NCI-H1092 (cell line): ENCODE measurements around the gene GON7.
"Not testable (repeated sequence)": the region's sequence is repeated elsewhere in the genome, so short reads cannot be mapped to it uniquely, and the experiment has no call there.

Experiments used
- DNase-seq: peaks from one replicate; lab custom pipeline; 2025; lab: John Stamatoyannopoulos, UW

The GON7 gene, protein sequence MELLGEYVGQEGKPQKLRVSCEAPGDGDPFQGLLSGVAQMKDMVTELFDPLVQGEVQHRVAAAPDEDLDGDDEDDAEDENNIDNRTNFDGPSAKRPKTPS

DNA sequence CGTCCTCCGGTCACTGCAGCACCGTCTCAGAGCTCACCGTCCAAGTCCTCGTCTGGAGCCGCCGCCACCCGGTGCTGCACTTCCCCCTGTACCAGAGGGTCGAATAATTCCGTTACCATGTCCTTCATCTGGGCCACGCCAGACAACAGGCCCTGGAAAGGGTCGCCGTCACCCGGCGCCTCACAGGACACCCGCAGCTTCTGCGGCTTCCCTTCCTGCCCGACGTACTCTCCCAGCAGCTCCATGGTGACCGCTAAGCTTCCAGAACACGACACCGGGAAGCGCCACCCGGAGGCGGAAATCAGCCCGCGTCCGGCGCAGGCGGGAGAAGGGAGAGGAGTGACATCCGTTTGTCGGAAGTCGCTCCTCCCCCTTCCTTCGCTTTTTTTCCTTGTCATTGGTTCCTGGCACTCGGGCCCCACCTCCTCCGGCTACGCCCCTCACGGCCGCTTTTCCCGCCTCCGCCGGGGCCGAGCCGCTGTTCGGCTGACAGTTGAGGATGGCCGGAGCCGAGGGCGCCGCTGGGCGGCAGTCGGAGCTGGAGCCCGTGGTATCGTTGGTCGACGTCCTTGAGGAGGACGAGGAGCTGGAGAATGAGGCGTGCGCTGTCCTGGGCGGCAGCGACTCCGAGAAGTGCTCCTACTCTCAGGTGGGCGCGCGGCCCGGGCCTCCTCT, at the start of gene GON7, which contains the start of gene UBR7:
Gene GON7, minus strand, starts transcription at position 273 of the 675 bp plus-strand sequence. Its CDS starts 28 bp downstream, at position 245.
Gene UBR7, plus strand, starts transcription at position 464 of the 675 bp plus-strand sequence. Its CDS starts 36 bp downstream, at position 500.
- DNase-seq, result peak; percentile 96

DNA sequence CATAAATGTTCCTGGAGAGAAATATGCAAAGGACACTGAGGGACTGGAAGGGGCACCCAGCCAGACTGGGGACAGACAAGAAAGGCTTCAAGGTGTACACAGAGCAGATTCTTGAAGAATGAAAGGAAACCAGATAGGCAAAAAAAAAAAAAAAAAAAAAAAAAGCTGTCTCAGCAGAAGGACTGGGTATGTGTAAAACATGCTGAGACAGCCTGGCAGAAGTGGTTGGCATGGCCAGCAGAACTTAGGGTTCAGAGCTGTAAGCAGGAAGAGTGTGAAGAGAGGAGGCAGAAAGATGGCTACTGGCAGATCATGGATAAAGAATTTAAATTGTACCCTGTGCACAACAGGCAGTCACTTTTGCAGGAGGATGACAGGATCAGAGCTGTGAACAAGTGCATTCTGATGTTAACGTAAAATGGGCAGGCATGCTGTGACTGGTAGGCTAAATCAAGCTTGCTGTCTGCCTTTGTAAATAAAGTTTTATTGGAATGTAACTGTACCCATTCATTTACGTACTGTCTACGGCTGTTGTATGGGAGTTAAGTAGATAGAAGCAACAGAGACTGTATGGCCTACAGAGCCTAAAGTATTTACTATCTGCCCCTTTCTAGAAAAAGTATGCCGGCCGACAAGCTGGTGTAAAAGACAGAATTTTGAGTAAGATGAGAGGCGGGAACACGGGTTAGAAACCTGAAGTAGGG, 42.4 kb upstream of the GON7 start:
- no peak for DNase-seq

DNA sequence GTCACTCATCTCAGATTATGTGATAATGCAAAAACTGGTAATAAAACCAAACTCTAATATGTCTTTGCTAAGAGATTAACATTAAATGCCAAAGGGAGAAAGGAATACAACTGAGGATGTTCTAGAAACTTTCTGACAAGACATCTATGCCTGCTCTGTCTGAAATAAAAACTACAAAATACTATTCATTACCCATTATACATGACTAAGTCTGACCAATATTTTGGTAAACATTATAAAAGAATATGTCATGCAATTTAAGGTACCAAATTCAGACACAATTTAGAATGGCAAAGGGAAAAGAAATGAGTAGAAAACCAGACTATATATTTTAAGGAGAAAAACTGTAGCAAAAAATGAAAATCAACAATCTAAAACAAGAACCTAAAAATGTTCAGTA, 39.7 kb upstream of the GON7 start:
- no peak for DNase-seq

DNA sequence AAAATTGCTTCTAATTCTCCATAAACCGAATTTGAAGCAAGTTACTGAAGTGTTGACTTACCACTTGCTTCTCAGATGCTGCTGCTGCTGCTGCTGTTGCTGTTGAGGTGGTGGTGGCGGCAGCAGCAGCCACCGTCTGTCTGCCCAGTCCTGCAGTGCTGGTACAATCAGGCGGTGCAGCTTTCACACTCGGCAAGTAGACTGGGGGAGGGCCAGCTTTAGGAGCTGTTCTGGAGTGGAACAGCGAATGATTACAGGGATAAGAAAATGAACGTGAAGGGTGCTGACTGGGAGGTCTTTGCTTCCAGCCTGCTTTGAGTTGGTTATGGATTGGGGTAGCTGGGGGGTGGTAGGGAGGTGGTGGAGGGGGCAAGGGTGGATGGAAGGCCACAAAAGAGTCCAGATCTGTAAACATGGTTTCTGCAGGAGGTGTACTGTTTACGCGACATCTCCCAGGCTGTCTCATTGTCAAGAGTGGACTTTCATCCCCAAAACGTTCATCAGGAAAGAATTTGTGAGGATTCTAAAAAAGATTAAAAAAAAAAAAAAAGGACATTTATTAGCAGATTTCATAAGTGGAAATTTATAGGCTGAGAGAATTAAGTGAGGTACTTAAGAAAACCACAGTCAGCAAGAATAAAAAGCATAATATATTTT, 39.0 kb upstream of the GON7 start:
- no peak for DNase-seq

DNA sequence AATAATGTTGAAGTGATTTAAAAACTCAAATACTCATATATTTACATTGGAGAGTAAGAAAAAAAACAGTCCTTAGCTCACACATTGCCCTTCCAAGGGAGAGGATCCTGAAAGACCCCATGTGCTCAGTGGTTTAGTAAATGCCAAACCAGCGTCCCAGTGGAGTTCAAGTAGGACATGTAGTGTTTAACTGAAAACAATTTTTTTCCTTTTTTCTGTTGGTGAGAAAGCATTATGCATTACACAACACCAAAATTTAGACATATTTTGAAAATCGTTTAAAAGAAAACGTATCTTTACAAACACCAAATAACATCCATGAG, 33.8 kb upstream of the GON7 start:
- no peak for DNase-seq

DNA sequence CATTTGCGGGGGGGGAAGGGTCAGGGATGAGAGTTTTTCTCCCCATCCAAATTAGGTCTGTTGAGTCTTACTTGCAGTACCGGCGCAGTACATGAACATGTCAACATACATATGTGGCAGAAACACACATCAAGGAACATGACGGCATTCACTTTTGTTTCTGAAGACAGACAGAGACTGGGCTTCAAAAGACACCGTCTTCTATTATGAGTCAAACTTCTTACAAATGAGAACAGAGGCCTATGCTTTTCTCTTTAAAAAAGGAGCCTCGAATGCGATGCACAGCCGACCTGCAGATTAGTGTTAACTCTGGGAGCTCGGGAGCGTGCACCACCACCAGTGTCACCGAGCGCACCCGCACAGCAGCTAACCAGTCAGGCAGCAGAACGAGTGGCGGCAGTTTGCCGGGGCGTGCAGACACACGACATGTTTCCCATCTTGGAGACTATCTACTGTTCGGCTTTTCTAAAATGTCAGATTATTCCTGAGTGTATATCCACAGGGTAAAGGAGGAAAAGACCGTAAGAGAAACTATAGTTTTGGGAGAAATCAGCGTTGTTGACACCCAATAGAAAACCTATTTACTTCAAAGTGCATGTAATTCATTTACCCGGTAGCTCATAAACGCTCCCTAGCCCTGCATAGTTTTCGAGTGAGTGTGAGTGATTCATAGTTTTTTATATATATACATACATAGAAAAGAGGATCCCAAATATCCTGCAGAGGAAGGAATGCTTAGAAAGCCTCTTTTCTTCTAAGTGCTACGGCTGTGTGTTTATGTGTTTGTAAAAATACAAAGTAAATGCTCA, 33.2 kb upstream of the GON7 start:
- no peak for DNase-seq

DNA sequence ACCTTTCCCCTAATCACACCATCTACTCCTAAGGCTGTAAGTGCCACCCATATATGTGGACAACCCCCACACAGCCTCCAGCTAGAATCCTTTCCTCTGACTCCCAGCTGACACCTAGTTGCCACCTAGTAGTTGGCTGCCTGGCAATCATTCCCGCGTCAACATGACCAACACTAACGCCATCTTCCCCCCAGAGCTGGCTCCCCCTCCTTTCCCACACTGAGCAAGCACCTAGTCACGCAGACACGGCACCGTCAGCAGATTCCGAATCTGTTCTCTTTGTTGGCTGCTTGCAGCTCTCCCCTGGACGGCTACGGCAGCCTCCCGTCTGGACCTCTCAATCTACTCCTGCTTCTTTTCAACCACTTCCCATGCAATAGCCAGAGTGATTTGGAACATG, 27.9 kb upstream of the GON7 start:
- DNase-seq, result no peak

DNA sequence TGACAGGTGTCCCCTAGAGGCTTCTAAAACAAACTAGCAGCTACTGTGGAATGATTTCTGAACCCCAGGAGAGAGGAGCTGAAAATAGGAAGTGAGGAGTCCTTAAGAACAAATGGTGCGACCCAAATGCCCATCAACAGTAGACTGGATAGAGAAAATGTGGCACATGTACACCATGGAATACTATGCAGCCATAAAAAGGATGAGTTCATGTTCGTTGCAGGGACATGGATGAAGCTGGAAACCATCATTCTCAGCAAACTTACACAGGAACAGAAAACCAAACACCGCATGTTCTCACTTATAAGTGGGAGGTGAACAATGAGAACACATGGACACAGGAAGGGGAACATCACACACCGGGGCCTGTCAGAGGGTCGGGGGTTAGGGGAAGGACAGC, 26.2 kb upstream of the GON7 start:
- DNase-seq, result not testable (repeated sequence)

DNA sequence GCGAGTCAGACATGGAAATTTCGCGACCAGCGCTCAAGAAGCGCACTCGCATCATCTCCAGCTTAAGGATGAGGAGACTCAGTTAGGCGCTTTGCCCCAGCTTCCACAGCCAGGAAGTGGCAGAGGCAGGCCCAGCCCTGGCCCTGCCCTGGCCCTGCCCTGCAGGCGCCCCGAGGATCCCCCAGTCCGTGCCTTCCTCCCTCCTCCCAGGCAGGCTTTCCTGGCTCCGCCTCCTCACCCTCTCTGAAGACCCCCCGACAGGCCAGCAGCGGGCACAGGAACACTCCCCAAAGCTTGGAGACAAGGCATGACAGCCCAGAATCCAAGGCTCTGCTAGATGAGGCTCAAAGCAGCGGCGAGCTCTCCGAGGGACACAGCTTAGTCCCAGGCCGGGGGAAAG, 25.3 kb upstream of the GON7 start:
- DNase-seq, result no peak

DNA sequence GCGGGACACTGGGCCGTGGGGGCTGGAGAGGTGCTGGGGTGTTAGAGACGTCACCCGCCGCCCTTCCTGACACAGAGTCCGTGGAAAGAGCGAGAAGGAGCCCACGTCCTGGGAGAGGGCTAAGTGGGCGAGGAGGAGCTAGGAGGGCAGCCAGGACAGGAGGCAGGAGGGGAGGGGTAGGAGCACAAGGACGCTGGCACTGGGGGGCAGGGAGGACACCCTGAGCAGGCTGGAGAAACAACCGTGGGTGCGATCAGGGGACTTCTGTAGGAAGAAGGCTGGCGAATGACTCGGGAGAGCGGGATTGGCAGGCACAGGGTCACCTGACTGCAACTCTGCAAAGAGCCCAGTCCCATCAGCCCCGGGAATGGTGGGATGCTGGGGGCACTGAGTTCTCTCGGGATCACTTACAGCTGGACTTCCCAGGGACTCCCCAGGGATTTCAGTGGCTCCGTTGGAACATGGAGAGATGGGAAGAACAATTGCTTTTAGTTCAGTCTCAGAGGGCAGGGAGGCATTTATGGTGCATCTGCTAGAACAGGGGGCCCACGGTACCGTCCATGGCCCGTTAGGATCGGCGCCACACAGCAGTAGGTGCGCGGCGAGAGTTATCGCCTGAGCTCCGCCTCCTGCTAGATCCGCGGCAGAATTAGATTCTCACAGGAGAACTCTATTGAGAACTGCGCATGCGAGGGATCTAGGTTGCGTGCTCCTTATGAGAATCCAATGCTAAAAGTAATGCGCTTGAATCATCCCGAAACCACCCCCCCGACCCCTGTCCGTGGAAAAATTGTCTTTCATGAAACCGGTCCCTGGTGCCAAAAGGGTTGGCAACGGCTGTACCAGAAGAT, 24.5 kb upstream of the GON7 start:
- DNase-seq, result peak; percentile 72

DNA sequence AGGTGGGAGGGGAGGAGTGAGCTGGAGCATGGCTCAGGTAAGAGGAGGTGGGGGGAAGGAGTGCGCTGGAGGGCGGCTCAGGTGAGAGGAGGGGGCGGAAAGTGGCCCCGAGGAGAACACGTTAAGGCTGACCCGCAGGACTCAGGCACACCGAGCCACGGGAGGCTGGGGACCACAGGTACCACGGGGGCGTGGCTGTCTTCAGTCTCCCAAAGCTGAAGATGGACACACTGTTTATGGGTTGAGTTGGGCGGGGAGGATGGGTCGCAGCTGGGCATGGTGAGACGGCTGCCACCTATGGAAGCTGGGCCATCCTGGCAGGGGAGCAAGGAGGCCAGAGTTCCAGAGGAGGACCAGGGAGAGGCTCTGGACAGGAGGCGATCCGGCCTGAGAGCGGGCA, 23.7 kb upstream of the GON7 start:
- DNase-seq, result no peak

DNA sequence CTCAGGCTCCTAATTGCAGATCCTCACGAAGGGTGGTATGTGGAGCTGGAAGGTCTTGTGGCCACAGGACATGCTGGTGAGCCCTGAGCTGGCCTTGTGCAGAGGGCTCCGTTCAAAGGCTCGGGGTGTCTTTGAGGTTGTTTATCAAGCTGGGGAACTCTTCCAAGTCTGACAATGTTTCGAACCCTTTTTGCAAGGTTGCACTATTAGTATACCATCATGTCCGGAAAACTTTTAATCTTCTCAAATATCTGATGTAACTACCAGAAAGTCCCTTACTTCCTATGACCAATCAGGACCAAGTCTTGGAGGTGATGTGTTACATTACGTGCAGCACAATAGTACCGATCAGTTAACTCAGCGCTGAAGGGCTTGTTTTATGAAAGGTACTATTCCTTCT, 21.7 kb upstream of the GON7 start:
- DNase-seq, result no peak

DNA sequence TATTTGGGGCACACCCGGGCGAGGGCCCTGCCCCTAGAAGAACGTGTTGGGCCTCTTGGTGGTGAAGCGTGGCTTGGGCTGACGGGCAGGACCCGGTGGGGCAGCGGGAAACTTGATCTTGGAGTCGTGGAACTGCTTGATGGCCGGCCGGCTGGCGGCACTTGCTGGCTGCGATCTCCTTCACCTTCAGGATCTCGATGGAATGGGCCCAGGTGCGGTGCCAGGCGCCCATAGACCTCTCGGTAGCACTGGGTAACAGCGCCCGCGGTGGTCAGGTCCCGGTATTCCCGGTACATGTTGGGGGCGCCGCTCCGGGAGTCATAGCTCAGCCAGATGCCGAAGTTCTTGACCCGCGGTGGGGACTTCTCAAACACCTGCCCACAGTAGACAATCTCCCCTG, 16.7 kb upstream of the GON7 start:
- DNase-seq, result no peak

DNA sequence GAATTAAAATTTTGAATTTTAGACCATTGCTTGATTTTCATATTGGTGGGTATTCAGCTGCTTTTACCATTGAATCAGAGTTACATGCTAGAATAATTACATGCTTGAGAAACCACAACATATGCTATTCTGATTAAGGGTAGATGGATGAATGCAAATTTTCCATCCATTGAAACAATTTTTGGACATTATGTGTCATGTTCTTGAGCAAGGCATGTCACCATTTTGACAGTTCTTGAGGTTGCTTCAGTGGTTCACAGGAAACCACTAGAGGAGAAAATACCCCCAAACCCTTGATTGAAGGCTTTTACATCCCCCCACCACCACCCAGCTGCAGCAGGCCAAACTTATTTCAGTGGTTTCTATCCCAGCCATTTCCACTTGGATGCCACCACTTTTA, 13.6 kb upstream of the GON7 start:
- DNase-seq, result no peak

DNA sequence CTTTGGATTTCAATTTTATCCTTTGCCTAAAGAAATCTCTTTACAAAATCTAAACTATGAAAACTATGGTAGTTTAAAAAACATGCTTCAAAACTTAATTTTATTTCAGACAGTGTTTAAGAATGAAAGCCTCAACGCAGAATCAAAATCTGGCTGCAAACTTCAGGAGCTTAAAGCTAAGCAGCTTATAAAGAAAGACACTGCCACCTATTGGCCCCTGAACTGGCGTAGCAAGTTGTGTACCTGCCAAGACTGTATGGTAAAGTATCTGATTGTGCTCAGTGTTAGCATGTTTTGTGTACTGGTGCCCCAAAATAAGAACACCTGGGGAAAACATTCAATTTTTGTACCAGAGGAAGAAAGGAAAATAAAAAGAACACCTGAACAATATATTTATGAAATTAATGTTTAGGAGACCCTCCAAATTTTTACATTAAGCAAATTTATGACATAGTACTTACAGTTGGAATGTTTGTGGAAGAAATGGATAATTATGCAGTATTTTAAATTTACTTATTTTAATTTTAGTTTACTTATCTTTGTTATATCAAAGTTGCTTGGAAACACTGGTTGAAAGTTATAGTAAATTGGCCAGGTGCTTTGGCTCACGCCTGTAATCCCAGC, 12.3 kb upstream of the GON7 start:
- DNase-seq, result peak; percentile 17

DNA sequence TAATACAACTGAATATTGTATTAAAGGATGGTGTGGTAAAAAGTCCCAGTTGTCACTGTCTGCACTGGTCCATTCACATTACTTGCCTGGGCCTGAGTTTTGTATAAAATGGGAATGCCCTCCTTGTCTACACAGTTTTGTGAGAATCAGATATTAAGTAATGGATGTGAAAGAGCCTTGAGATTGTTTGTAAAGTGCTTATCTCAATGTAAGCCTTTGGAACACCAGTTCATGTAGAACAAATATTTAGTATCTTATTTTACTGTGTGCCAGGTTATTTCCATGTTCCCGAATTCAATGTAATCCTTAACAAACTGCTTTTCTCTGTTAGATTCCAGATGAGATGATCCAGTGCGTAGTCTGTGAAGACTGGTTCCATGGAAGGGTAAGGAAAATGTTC, 7.7 kb upstream of the GON7 start:
- DNase-seq, result no peak

DNA sequence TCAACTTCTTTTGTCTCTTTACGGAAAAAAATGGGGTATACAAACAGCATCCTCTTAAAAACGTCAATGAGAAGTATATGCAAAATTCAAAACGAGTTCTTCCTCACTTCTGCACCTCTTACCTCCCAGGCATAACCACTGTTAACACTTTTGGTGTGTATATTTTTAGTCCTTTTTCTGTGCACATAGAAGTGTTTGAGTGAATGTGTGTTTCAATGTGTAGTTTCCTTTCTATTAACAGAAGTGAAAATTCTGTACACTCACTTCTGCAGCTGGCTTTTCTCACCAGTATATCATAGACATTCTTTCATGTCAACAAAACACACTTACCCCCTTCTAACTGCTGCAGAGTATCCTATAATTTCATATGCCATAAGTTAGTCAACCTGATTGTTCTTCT, 5.6 kb upstream of the GON7 start:
- no peak for DNase-seq

DNA sequence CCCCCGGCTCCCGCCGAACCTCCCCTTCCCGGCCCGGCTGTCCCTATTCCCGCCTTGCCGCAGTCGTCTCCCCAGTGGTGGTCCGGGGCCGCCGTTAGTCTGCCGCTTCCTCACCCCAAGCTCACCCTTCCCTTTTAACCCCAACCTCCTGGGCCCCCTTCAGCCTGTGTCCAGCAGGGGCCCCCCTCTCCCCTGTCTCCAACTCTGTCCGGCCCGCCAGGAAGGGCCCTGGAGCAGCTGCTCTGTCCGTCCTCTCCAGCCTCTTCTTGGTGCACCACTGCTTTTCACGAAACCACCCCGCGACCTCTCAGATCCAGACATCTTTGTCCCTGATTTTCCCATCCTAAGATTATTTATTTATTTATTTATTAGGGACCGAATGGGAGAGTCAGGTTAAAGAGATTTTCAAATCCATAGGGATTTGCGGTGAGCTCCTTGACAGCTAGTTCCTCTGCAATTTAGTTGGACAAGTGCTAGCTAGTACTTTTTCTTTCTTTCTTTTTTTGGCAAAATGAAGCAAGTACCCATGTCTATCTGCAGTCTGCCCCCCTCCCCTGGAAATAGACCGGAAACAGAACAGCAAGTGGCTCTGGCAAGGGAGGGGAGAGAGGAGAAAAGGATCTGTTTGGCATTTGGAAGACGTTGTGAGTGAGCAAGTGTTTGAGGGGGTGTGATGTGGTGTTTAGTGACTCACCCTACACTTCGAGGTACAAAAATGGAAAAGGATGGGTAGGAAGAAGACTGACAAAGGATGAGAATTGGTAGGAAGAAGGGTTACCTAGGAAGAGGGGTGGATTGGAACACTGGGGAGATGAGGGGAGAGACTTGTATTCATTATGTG, 823 bp upstream of the GON7 start:
- DNase-seq, result peak; percentile 27

DNA sequence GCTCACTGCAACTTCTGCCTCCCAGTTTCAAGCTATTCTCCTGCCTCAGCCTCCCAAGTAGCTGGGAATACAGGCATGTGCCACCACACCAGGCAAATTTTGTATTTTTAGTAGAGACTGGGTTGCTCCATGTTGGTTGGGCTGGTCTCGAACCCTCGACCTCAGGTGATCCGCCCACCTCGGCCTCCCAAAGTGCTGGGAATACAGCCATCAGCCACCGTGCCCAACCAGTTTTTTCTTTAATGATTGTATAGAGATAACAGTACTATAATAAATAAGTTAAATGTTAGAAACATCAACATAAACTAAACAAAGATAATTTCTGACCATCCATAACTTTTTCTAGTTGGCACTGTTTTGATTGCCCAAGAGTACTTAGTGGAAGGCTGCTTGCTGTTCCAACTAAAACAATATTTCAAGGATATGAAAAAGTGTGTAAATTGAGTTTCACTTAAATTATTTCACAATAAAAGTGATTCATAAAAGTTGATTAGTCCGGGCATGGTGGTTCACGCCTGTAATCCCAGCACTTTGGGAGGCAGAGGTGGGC, 5.6 kb downstream of the GON7 start:
- DNase-seq, result no peak

DNA sequence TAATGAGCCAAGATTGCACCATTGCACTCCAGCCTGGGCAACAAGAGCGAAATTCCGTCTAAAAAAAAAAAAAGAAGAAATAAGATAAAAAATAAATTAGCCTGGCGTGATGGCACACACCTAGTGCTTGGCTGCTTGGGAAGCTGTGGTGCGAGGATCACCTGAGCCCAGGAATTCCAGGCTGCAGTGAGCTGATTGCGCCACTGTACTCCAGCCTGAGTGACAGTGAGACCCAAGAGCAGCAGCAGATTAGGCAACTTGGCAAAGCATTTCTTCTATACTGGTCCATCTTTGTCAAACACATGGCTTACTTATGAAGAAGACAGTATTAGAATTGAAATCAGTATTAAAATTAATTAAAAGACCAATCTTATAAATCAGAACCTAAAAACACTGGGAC, 6.3 kb downstream of the GON7 start:
- DNase-seq, result no peak
